HG03520 (cell line): ENCODE data around the gene RNF215.
"Not testable (repeated sequence)": the region's sequence is repeated elsewhere in the genome, so short reads cannot be mapped to it uniquely, and the experiment has no call there.

Experiments
- ATAC-seq: cut with Tn5 transposase; IDR thresholded peaks from one replicate; pipeline ENCODE4 v1.9.1; 2021; ENCODE audit warnings: mild to moderate bottlenecking, moderate library complexity; ENCODE audit not compliant: unreplicated experiment

The RNF215 gene

GRCh38 chr22:30421695-30422480 lies 34.7 kb upstream of the RNF215 start:
- ATAC-seq, result no peak

- ATAC-seq, result no peak
Observed at GRCh38 chr22:30420347-30421125, 33.3 kb upstream of the RNF215 start.

- no peak for ATAC-seq
Observed at GRCh38 chr22:30416837-30417236, 29.6 kb upstream of the RNF215 start.

- no peak for ATAC-seq
Observed at GRCh38 chr22:30416403-30416802, 29.2 kb upstream of the RNF215 start.

GRCh38 chr22:30414525-30415047 lies 27.4 kb upstream of the RNF215 start:
- ATAC-seq, result no peak

- ATAC-seq, result no peak
Observed at GRCh38 chr22:30413745-30414524, 26.7 kb upstream of the RNF215 start.

- ATAC-seq, result no peak
Observed at GRCh38 chr22:30413001-30413400, 25.8 kb upstream of the RNF215 start.

- no peak for ATAC-seq
Observed at GRCh38 chr22:30411780-30412179, 24.6 kb upstream of the RNF215 start.

GRCh38 chr22:30408388-30409102 lies 21.3 kb upstream of the RNF215 start:
- no peak for ATAC-seq

- no peak for ATAC-seq
Observed at GRCh38 chr22:30406400-30406799, 19.2 kb upstream of the RNF215 start.

GRCh38 chr22:30405731-30406130 lies 18.5 kb upstream of the RNF215 start:
- no peak for ATAC-seq

- no peak for ATAC-seq
Observed at GRCh38 chr22:30404307-30404706, 17.1 kb upstream of the RNF215 start.

GRCh38 chr22:30402766-30403104 lies 15.5 kb upstream of the RNF215 start:
- ATAC-seq, result not testable (repeated sequence)

- no peak for ATAC-seq
Observed at GRCh38 chr22:30402028-30402765, 15.0 kb upstream of the RNF215 start.

GRCh38 chr22:30401024-30401423 lies 13.8 kb upstream of the RNF215 start:
- ATAC-seq, result not testable (repeated sequence)

- ATAC-seq, result no peak
Observed at GRCh38 chr22:30400159-30400558, 12.9 kb upstream of the RNF215 start.

GRCh38 chr22:30399718-30400117 lies 12.5 kb upstream of the RNF215 start:
- no peak for ATAC-seq

GRCh38 chr22:30398685-30399680 lies 11.8 kb upstream of the RNF215 start:
- no peak for ATAC-seq
